Hematopoietic multipotent progenitor cell treated with erythropoietin and hydrocortisone succinate and interleukin-3 and kit ligand, for 4 days (in vitro differentiated cells): Measurements from ENCODE around the gene FOXO3B.
"Not testable (repeated sequence)": the region's sequence is repeated elsewhere in the genome, so short reads cannot be mapped to it uniquely, and the experiment has no call there.

Source experiments
- DNase-seq: peaks from one replicate; pipeline ENCODE4 v3.0.0-alpha.2; 2015

Gene FOXO3B

DNA sequence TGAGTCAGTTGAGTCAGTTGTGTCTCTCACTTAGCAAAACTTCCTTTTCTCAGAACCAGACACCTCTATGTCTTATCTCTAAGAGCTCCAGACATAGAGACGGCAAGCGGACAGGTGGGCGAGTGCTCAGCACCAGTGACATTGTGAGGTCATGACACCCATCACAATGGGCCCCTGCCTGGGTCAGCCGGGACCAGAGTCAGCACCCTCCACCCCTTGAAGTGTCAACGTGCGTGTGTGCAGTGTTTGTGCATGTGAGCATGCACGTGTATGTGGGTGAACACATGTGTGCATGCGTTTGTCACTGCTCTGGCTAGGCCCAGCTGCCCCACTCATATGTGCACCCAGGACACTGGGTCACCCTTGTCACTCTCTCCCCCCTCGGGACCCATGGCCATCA lies 37.8 kb downstream of the FOXO3B start, which contains the start of gene TBC1D28:
TBC1D28 (minus strand) TSS at position 101 of the 400 bp plus-strand sequence. CDS start 3,039 bp downstream, outside the sequence.
- DNase-seq, result not testable (repeated sequence)

DNA sequence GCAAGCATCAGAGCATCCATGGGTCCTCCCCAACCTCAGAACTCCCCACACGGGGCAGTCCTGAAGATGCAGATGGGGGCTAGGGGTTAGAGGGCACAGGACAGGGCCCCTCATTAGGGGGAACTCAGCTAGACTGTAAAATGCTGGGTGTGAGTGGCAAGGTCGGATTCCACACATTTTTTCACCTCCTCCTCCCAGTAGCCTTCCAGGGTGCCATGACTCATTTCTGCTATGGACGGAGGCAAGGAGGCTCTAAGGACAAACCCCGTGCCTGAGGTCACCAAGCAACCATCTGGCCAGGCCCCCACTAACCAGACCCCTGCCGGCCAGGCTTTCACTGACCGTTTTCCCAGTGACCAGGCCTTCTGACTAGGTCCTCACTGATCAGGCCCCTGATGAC lies 39.0 kb downstream of the FOXO3B start:
- not testable (repeated sequence) for DNase-seq

DNA sequence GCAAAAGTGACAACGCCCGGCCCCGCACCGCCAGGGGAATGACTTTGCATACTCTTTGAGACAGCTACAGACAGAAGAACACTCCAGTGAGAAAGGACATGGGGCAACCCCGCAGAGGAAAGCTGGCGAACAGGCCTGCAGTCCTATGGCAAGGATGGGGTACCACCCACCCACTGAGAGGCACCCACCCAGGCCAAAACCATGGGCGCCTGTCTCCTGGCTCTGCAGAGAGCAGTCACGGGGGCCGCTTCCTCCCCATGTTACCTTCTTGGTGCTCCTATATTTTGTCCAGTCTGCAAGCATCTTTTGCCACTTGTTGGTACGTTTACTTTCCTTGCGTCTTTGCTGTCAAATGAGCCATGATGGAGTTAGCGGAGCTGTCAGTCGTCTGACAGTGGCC lies 43.8 kb downstream of the FOXO3B start:
- DNase-seq, result peak; percentile 28

DNA sequence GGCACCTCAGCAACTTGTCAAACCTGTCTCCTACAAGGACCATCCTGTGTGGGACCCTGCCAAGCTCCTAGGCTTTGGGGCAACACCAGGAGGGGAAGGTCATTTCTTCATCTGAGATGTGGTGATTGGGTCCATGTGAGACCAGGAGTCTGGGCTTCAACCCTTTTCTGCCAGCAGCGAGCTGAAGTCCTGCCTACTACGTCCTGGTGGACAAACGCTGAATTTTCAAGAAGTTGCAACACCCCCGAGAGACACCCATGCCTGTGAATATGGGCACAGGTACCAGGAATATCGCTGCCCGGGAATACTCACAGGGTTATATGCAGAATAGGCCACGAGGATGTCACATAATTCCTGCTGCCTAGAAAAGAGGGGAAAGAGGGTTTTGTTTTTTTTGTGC lies 45.9 kb downstream of the FOXO3B start:
- DNase-seq, result peak; percentile 11

DNA sequence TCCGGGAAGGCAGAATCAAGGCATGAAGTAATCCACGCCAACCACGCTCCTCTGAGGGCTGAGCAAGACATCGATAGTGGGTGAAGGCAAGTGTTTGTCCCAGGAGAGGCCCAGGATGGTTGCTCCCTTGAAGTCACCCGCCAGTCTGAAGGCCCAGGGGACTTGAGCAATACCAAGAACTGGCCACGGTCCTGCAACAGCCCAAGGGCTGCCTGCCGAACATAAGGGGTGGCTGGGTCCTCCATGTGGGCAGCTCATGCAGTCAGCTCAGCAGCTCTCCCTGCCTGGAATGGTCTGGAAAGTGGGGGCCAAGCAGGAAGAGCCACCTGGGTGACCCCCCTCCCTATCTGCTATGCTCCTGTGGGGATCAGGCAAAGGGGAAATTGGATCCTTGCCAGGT lies 46.3 kb downstream of the FOXO3B start:
- not testable (repeated sequence) for DNase-seq

DNA sequence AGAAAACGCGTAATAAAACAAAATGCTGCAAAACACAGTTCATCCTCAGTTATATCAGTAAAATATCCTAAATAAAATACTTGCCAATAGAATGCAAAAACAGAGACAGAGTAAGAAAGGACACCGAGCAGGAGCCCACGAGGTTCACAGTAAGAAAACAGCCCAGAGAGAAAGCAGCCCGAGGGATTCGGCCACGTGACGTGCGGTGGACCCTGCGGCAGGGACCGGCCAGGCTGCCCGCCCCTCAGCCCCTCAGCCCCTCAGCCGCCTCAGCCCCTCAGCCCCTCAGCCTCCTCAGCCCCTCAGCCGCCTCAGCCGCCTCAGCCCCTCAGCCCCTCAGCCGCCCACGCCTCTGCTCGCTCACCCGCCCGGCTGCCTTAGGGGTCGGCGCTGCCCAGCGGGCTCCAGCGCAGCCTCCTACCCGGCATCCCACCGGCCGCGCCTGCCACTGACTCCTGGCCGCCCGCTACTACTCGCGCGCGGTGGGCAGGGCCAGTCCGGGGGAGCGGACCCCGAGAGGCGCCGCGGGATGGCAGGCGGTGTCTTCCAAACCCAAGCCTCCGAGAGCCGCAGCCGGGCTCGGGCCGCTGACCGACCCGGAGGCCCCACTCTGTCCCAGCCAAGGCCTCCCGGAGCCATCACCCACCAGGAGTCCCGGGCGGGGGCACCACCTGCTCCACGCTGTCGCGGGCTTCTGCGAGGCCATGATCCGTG lies 47.4 kb downstream of the FOXO3B start:
- DNase-seq, result not testable (repeated sequence)
